ENCODE data around the gene TLE5.

DNA sequence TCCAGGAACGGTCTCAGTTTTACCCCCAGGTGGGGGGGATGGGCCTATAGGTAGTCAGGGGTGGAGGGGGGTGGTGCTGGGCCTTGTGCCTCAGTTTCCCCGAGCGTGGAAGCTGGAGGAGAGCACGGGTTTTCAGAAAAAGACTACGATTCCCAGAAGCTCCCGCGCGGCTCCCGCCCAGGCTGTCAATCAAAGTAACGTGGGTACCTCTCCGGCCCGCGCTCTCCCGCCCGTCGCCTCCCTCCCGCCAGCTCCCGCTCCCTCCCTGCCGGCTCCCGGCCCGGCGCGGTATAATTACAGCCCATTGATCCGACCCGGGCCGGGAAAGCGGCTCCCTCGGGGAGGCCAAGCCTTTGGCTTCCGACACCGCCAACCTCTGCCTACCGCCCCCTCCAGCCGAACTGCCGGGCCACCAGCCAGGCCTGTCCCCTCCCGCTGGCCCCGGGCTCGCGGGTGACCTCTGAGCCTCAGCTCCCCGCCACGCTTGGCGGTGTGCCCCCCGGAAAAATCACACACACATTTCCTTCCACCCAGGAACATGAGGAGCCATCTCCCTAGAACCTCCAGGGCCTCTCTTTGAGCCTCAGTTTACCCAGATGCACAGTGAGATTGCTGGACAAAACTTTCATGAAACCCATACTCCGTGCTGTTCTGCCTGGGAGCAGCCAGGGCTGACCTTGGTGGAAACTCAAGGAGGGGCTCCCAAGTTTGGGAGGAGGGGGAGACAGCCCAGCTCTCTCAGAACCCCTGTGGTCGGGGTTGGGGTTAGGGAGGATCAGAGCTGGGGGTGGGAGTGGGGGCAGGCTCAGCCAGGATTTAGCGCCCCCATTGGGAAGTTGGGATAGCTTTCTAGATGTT lies 25.9 kb downstream of the TLE5 start:
- TF ChIP-seq CTCF (IDR thresholded peaks at IDR 0.05) (peak in 1 of 6 experiments; percentile 20), POLR2A (IDR thresholded peaks at IDR 0.05) (peak in 2 of 4 donors; percentile 24 to 35), POLR2AphosphoS5 (IDR thresholded peaks at IDR 0.05) (peak; percentile 27 to 37), EP300 (IDR thresholded peaks at IDR 0.05) (no peak)

All from upper lobe of left lung (tissue), 4 donors.